D721Med (cell line): ENCODE results near the gene CELF5.
"Not testable (repeated sequence)": the region's sequence is repeated elsewhere in the genome, so short reads cannot be mapped to it uniquely, and the experiment has no call there.

Experiments used
- DNase-seq: peaks from one replicate; pipeline ENCODE4 v3.0.0; 2011; ENCODE audit warnings: low spot score; ENCODE audit not compliant: insufficient read length
- FAIRE-seq: peaks from 2 replicates; lab custom pipeline; 2011; peaks lifted over from hg19 to GRCh38; lab: Jason Lieb, UNC
- CTCF ChIP-seq: IDR thresholded peaks from 2 replicates; pipeline ENCODE4 v1.5.1; 2012; ENCODE audit warnings: mild to moderate bottlenecking, control low read depth; ENCODE audit not compliant: insufficient read depth; ENCODE audit errors: missing control alignments

CELF5 gene

GRCh38 chr19:3229888-3230496 is 5.5 kb downstream of the CELF5 start:
- FAIRE-seq (no peak), DNase-seq (no peak)
- TF ChIP-seq CTCF: no peak

GRCh38 chr19:3231288-3231687 is 6.8 kb downstream of the CELF5 start:
- DNase-seq: no peak
- FAIRE-seq: no peak
- TF ChIP-seq CTCF: no peak

GRCh38 chr19:3233116-3233515 is 8.7 kb downstream of the CELF5 start:
- TF ChIP-seq CTCF: no peak
- FAIRE-seq (no peak), DNase-seq (no peak)

GRCh38 chr19:3233831-3234230 is 9.4 kb downstream of the CELF5 start:
- FAIRE-seq (no peak), DNase-seq (no peak)
- TF ChIP-seq CTCF: no peak

GRCh38 chr19:3234800-3235199 is 10.3 kb downstream of the CELF5 start:
- DNase-seq: no peak
- no peak for FAIRE-seq
- peak; percentile 15 for TF ChIP-seq CTCF

GRCh38 chr19:3235604-3236003 is 11.1 kb downstream of the CELF5 start:
- not testable (repeated sequence) for DNase-seq, FAIRE-seq

GRCh38 chr19:3236272-3236671 is 11.8 kb downstream of the CELF5 start:
- TF ChIP-seq CTCF: no peak
- no peak for DNase-seq
- no peak for FAIRE-seq
